Neuronal stem cell (in vitro differentiated cells): ENCODE data around the gene TXNDC11.

Experiments used
- DNase-seq: peaks from one replicate; pipeline ENCODE4 v3.0.0-alpha.2; 2013; ENCODE audit warnings: low spot score
- H2AFZ ChIP-seq: one replicate; pipeline ENCODE4 v1.6.1; 2013; ENCODE audit warnings: mild to moderate bottlenecking, low read length, inconsistent platforms
- H2AK5ac ChIP-seq: 2 replicates; pipeline ENCODE4 v1.6.1; 2013; ENCODE audit warnings: low read depth, mild to moderate bottlenecking, inconsistent platforms, low read length, moderate library complexity, mixed read lengths
- H2BK120ac ChIP-seq: 2 replicates; pipeline ENCODE4 v1.6.1; 2013; ENCODE audit warnings: low read depth, mild to moderate bottlenecking, inconsistent platforms, low read length, moderate library complexity, mixed read lengths
- H2BK12ac ChIP-seq: one replicate; pipeline ENCODE4 v1.6.1; 2013; ENCODE audit warnings: low read length, inconsistent platforms
- H2BK15ac ChIP-seq: 2 replicates; pipeline ENCODE4 v1.6.1; 2013; ENCODE audit warnings: mild to moderate bottlenecking, low read length, inconsistent platforms, mixed read lengths
- H2BK5ac ChIP-seq: one replicate; pipeline ENCODE4 v1.6.1; 2013; ENCODE audit warnings: inconsistent platforms, mild to moderate bottlenecking, low read length, moderate library complexity
- H3K14ac ChIP-seq: one replicate; pipeline ENCODE4 v1.6.1; 2013; ENCODE audit warnings: low read length, inconsistent platforms
- H3K18ac ChIP-seq: 2 replicates; pipeline ENCODE4 v1.6.1; 2013; ENCODE audit warnings: low read length, inconsistent platforms
- H3K23ac ChIP-seq: 2 replicates; pipeline ENCODE4 v1.6.1; 2013; ENCODE audit warnings: low read depth, mild to moderate bottlenecking, mixed read lengths, low read length, inconsistent platforms; ENCODE audit not compliant: poor library complexity
- H3K27ac ChIP-seq: replicated peaks from 3 replicates; pipeline ENCODE4 v1.5.1; 2013; ENCODE audit warnings: low read length, inconsistent platforms
- H3K27me3 ChIP-seq, 3 experiments: 2 replicates each; pipeline ENCODE4 v1.6.1; 2013; ENCODE audit warnings: low read length in 3 of 3, mild to moderate bottlenecking in 2 of 3, inconsistent platforms in 1 of 3, low read depth in 1 of 3, mixed read lengths in 1 of 3, moderate library complexity in 1 of 3; ENCODE audit not compliant: control insufficient read depth in 3 of 3, insufficient read depth in 3 of 3
- H3K36me3 ChIP-seq, 2 donors: replicated peaks in 1 of 2; 2 replicates each; pipeline ENCODE4 v1.6.1; 2013; ENCODE audit warnings: low read length in 2 of 2; ENCODE audit not compliant: control insufficient read depth in 2 of 2, insufficient read depth in 2 of 2
- H3K4ac ChIP-seq: 2 replicates; pipeline ENCODE4 v1.6.1; 2013; ENCODE audit warnings: inconsistent platforms, mild to moderate bottlenecking, low read length, moderate library complexity
- H3K4me1 ChIP-seq, 2 donors: 1 replicate in 1 of 2; 2 replicates in 1 of 2; pipeline ENCODE4 v1.6.1; 2013; ENCODE audit warnings: low read length in 2 of 2, low read depth in 1 of 2; ENCODE audit not compliant: control insufficient read depth in 2 of 2, insufficient read depth in 1 of 2
- H3K4me2 ChIP-seq: one replicate; pipeline ENCODE4 v1.6.1; 2013; ENCODE audit warnings: mild to moderate bottlenecking, low read length, inconsistent platforms; ENCODE audit not compliant: insufficient read depth, poor library complexity, severe bottlenecking
- H3K4me3 ChIP-seq, 2 donors: 2 replicates each; pipeline ENCODE4 v1.5.1; 2013; ENCODE audit warnings: low read length in 2 of 2, mild to moderate bottlenecking in 2 of 2, inconsistent platforms in 1 of 2, moderate library complexity in 1 of 2
- H3K79me1 ChIP-seq: one replicate; pipeline ENCODE4 v1.6.1; 2013; ENCODE audit warnings: low read depth, mild to moderate bottlenecking, inconsistent platforms, low read length, moderate library complexity
- H3K9ac ChIP-seq: one replicate; pipeline ENCODE4 v1.6.1; 2013; ENCODE audit warnings: mild to moderate bottlenecking, low read depth, low read length, inconsistent platforms; ENCODE audit not compliant: poor library complexity
- H3K9me3 ChIP-seq, 2 donors: replicated peaks in 1 of 2; 2 replicates each; pipeline versions ENCODE3 to v1.6.1; 2013; ENCODE audit warnings: low read length in 2 of 2, mild to moderate bottlenecking in 2 of 2, inconsistent platforms in 1 of 2, low read depth in 1 of 2, mixed read lengths in 1 of 2, moderate library complexity in 1 of 2; ENCODE audit not compliant: control insufficient read depth in 2 of 2, insufficient read depth in 1 of 2
- H4K8ac ChIP-seq: one replicate; pipeline ENCODE4 v1.6.1; 2013; ENCODE audit warnings: low read depth, mild to moderate bottlenecking, inconsistent platforms, low read length, moderate library complexity
- H4K91ac ChIP-seq: one replicate; pipeline ENCODE4 v1.6.1; 2013; ENCODE audit warnings: low read length, low read depth, mild to moderate bottlenecking, inconsistent platforms; ENCODE audit not compliant: poor library complexity
- WGBS, 2 donors: extraction: QIAGEN DNeasy Blood & Tissue Kit; methylation state at CpG; one replicate each; pipeline ENCODE4 v1.1.7; 2013; ENCODE audit warnings: missing lambda C conversion rate in 2 of 2, mixed read lengths in 1 of 2; ENCODE audit not compliant: insufficient read length in 2 of 2, insufficient replicate concordance in 1 of 2; ENCODE audit errors: extremely low coverage in 2 of 2; 5-methylcytosine and 5-hydroxymethylcytosine counted together

TXNDC11 gene

GRCh38 chr16:11707679-11708197 is 34.9 kb downstream of the TXNDC11 start:
- Histone ChIP-seq H3K14ac (no peak overlapping the region), H3K79me1 (peaks cover 2% of the 10 kb centered on the region), H2BK12ac (no peak overlapping the region), H2BK120ac (no peak overlapping the region), H3K27me3 (no peaks in the 10 kb centered on the region), H3K36me3 (peaks cover 2 to 50% of the 10 kb centered on the region in 2 donors), H3K23ac (no peak overlapping the region), H3K27ac (no peak overlapping the region), H4K91ac (no peak overlapping the region), H2AK5ac (no peak overlapping the region), H2BK15ac (no peak overlapping the region), H3K4me2 (no peak overlapping the region), H3K18ac (no peak overlapping the region), H4K8ac (no peak overlapping the region), H2BK5ac (no peak overlapping the region), H3K9me3 (no peaks in the 10 kb centered on the region), H3K4ac (no peak overlapping the region), H3K9ac (no peak overlapping the region), H2AFZ (no peak overlapping the region), H3K4me1 (no peaks in the 10 kb centered on the region), H3K4me3 (no peak overlapping the region)
- DNase-seq, result no peak
- WGBS, 2 donors, result no CpG with 5 or more reads among the region's 4 CpGs

GRCh38 chr16:11706180-11706742 is 36.4 kb downstream of the TXNDC11 start:
- Histone ChIP-seq H3K4ac (no peak overlapping the region), H3K9me3 (no peaks in the 10 kb centered on the region), H4K8ac (no peak overlapping the region), H3K18ac (no peak overlapping the region), H3K36me3 (peaks cover 3 to 38% of the 10 kb centered on the region in 2 donors), H3K4me2 (no peak overlapping the region), H3K4me1 (no peaks in the 10 kb centered on the region), H2BK120ac (no peak overlapping the region), H2AFZ (no peak overlapping the region), H3K79me1 (peaks cover 2% of the 10 kb centered on the region), H3K27ac (no peak overlapping the region), H2BK5ac (no peak overlapping the region), H2AK5ac (no peak overlapping the region), H3K27me3 (no peaks in the 10 kb centered on the region), H3K14ac (no peak overlapping the region), H2BK15ac (no peak overlapping the region), H4K91ac (no peak overlapping the region), H3K9ac (peak overlapping the region; percentile 25), H3K4me3 (no peak overlapping the region), H2BK12ac (no peak overlapping the region), H3K23ac (no peak overlapping the region)
- DNase-seq, result no peak
- no CpG with 5 or more reads among the region's 5 CpGs for WGBS, 2 donors

GRCh38 chr16:11705311-11706025 is 37.2 kb downstream of the TXNDC11 start:
- H2BK120ac ChIP-seq, result no peak overlapping the region
- H4K8ac ChIP-seq, result no peak overlapping the region
- H4K91ac ChIP-seq, result no peak overlapping the region
- H3K9ac ChIP-seq, result no peak overlapping the region
- H3K36me3 ChIP-seq, result peaks cover 3 to 34% of the 10 kb centered on the region in 2 donors
- no peak overlapping the region for H3K4me3 ChIP-seq
- no peak overlapping the region for H2AK5ac ChIP-seq
- no peak overlapping the region for H2AFZ ChIP-seq
- 100% methylated on average over 1 of the region's 6 CpGs; no CpG with 5 or more reads in 1 of the 2 donors for WGBS, 2 donors
- H3K27me3 ChIP-seq, result no peaks in the 10 kb centered on the region
- no peak overlapping the region for H3K23ac ChIP-seq
- peaks cover 2% of the 10 kb centered on the region for H3K79me1 ChIP-seq
- no peak overlapping the region for H3K4me2 ChIP-seq
- H2BK5ac ChIP-seq, result no peak overlapping the region
- H3K18ac ChIP-seq, result no peak overlapping the region
- H3K14ac ChIP-seq, result no peak overlapping the region
- H2BK15ac ChIP-seq, result no peak overlapping the region
- no peak overlapping the region for H2BK12ac ChIP-seq
- H3K27ac ChIP-seq, result no peak overlapping the region
- no peaks in the 10 kb centered on the region for H3K4me1 ChIP-seq
- no peak overlapping the region for H3K4ac ChIP-seq
- no peak for DNase-seq
- no peaks in the 10 kb centered on the region for H3K9me3 ChIP-seq

- Histone ChIP-seq H3K27ac (no peak overlapping the region), H2BK15ac (no peak overlapping the region), H4K8ac (no peak overlapping the region), H2AK5ac (no peak overlapping the region), H2BK12ac (no peak overlapping the region), H3K79me1 (peaks cover 3% of the 10 kb centered on the region), H3K14ac (no peak overlapping the region), H3K27me3 (no peaks in the 10 kb centered on the region), H3K9me3 (no peaks in the 10 kb centered on the region), H3K4me3 (no peak overlapping the region), H3K36me3 (peaks cover 11 to 60% of the 10 kb centered on the region in 2 donors), H3K23ac (no peak overlapping the region), H3K4me1 (peaks cover 0 to 3% of the 10 kb centered on the region in 2 donors), H3K18ac (no peak overlapping the region), H2BK120ac (no peak overlapping the region), H2AFZ (no peak overlapping the region), H4K91ac (no peak overlapping the region), H3K4ac (no peak overlapping the region), H3K9ac (no peak overlapping the region), H2BK5ac (no peak overlapping the region), H3K4me2 (no peak overlapping the region)
- WGBS, 2 donors, result no CpG with 5 or more reads among the region's 9 CpGs
- no peak for DNase-seq
Observed at GRCh38 chr16:11700264-11701029, 42.2 kb downstream of the TXNDC11 start.
